H54 (cell line): ENCODE data around the gene GPRC5C.
"Not testable (repeated sequence)": the region's sequence is repeated elsewhere in the genome, so short reads cannot be mapped to it uniquely, and the experiment has no call there.

ENCODE experiments used
- DNase-seq: peaks from one replicate; pipeline ENCODE4 v3.0.0; 2011; ENCODE audit warnings: low spot score, mixed read lengths; ENCODE audit not compliant: insufficient read length
- FAIRE-seq: peaks from 3 replicates; lab custom pipeline; 2011; peaks lifted over from hg19 to GRCh38; lab: Jason Lieb, UNC
- POLR2A ChIP-seq: IDR thresholded peaks from 2 replicates; pipeline ENCODE4 v1.6.1; 2011; ENCODE audit warnings: low read depth, mild to moderate bottlenecking, low read length

GPRC5C gene

DNA sequence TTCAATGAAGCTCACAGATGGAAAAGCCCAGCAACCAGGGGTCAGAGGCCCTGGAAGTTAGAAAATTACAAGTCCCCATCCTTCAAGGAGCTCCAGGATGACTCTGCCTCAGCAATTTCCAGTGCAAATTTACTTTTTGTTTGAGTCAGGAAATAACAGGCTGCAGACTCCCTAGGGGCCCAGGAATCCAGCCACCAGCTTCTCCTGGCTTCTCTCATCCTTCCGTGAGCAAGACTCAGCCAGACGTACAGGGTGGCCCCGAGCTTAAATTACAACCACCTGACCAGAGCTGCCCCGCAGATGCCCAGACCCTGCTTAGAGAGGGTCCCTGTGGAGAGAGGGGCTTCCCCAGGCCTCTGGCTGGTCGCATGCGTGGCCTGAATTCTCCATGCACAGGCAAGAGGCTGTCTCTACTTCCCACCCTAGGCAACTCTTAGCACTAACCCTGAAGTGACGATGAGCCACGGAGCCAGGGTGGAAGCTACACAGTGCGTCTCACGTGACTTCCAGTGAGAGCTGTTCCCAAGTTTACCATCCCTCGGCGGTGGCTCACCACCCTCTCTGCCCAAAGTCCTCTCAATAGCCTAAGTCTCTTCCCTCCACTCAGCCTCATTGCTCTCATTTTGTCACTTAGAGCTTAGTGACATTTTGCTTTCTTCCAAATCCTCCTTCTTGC, 37.5 kb upstream of the GPRC5C start:
- no peak for DNase-seq
- TF ChIP-seq POLR2A, result no peak
- FAIRE-seq, result no peak

DNA sequence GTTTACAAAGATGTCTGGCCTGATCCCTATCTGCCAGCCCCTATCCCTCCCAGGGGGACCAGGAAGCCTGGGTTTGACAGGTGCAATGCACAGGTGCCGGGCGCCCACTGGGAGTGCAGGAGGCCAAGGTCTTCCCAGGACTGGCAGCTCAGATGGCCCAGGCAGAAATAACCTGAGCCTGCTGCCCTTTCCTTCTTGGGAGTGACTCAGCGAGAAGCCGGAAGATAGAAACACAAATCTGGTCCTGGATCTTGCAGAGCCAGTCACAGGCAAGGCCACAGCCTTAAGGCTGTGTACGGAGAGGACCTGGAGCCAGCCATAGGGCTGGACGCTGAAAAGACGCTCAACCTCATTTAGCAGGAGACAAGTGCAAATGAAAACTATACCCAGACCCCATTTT, 36.9 kb upstream of the GPRC5C start:
- FAIRE-seq, result no peak
- no peak for DNase-seq
- no peak for TF ChIP-seq POLR2A

DNA sequence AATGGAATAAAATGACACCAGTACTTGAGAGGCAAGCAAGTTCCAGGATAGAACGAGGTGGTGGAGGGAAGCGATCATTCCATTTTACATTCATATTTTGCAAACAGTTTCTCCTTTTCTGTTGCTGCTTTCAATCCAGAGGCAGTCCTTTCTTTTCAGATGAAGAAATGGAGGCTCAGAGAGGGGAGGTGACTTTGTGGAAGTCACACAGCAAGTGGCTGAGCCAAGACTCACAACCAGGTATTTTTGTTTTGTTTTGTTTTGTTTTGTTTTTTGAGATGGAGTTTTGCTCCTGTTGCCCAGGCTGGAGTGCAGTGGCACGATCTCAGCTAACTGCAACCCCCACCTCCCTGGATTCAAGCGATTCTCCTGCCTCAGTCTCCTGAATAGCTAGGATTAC, 35.3 kb upstream of the GPRC5C start:
- DNase-seq (no peak), FAIRE-seq (no peak)
- no peak for TF ChIP-seq POLR2A

DNA sequence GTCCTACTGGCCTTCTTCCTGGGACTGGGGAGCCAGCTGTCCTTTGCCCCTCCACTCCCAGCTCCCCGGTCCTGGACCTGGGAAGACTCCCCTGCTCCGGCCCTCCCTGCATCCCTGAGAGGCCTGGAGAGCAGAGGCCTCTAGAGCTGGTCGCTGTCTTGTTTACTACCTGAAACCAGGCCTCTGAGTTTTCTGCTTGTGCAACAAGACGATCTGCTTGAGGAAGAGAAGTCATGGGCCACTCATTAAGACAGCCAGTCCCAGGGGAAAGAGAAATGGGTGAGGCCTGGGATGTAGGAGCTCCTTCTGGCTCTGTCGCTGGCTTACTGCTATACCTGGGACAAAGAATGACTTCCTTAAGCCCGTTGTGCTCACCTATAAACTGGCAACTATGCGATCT, 29.8 kb upstream of the GPRC5C start:
- no peak for FAIRE-seq
- DNase-seq, result no peak
- no peak for TF ChIP-seq POLR2A

DNA sequence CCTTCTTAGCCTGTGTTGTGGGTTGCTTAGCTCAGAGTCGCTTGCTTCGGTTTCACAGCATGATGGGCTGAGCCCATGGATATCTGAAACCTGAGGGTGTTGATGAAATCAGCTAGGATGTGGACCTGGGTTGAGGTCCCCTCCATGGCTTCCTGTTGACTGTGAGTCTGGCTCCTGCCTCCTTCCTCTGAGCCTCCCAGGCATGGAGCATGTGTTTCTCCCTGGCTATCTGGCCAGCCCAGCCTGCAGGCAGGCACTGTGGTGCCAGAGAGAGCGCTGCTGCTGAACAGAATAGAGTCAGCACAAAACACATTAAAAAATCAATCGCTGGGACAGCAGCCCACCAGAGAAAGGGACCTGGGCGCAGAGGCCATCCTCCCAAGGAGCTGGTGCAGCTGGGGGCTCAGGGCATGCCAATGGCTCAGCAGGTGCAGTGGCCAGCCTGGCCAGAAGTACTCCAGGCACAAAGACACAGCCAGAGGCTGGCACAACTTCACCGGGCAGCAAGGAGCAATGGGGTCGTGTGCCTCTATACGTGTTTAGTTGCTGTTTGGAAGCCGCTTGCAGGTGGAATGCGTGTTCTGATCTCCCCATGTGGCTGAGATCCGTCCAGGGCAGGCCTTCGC, 28.3 kb upstream of the GPRC5C start:
- no peak for FAIRE-seq
- DNase-seq, result no peak
- TF ChIP-seq POLR2A, result no peak

DNA sequence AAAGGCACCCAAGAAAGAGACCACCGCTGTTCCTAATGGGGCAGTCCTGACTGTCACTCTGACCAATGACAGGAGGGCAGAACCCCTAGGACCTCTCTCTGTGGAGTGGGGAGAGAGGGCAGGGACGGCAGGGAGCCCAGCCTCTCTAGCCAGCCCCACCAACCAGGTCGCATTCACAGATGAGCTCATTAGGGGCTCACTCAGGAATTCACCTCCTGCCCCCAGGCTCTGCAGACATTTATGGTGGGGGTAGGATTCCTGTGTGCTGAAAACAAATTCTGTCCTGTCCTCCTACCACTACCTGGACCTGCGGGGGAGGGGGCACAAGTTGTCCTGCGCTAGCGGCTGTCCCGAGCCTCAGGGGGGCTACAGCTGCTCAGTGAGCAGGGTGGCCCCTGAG, 27.7 kb upstream of the GPRC5C start:
- no peak for FAIRE-seq
- TF ChIP-seq POLR2A, result no peak
- DNase-seq, result no peak

DNA sequence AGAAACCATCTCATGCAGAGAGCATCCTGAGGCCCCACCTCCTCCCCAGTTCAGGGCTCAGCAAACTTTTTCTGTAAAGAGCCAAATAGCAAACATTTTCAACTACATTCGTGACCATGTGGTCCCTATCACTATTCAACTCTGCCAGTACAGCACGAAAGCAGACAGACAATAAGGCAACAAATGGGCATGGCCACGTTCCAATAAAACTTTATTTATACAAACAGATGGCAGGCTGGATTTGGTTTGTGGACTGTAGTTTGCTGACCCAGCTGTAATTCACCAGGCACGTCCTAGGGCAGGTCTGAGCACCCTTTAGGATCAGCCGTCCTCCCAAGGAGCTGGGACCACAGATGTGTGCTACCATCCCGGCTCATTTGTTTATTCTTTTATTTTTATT, 27.1 kb upstream of the GPRC5C start:
- TF ChIP-seq POLR2A, result no peak
- FAIRE-seq (no peak), DNase-seq (no peak)

DNA sequence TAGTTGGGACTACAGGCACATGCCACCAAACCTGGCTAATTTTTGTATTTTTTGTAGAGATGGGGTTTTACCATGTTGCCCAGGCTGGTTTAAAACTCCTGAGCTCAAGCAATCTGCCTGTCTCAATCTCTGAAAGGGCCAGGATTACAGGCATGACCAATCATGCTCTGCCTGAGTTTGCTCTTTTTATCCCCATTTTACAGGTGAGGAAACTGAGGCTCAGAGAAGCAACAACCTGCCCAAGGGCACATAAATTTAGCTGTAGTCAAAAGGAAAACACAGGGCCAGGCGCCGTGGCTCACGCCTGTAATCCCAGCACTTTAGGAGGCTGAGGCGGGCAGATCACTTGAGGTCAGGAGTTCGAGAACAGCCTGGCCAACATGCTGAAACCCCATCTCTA, 26.6 kb upstream of the GPRC5C start:
- not testable (repeated sequence) for FAIRE-seq, DNase-seq

DNA sequence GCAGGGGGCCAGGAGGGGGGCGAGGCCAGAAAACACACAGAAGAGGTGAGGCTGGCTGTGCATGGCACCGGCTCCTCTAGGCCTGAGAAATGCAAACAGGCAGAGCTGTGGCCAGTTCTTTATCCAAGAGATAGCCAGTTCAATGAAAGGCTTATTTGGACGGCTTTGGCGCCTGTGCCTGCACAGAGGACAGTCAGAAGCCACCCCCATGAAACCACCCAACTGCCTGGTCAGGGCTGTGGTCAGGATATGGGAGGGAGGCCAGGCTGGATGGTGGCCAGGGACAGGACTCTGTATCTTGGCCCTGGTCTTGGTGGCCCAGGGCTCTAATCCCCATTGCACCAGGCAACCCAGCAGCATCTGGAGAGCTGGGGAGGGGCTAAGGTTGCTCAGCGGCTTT, 24.5 kb upstream of the GPRC5C start:
- FAIRE-seq, result no peak

DNA sequence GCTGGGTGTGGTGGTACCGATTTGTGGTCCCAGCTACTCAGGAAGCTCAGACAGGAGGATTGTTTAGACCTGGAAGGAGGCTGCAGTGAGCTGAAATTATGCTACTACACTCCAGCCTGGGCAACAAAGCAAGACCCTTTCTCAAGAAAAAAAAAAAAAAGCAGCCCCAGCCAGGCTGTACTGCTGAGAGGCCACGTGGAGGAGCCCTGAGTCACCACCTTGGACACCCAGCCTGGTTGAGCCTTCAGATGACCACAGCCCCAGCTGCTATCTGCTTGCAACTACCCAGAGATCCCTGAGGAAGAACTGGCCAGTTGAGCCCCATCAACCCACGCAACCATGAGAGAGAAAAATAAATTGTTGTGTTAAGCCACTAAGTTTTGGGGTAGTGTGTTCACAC, 23.6 kb upstream of the GPRC5C start:
- DNase-seq (no peak), FAIRE-seq (no peak)
- TF ChIP-seq POLR2A, result no peak

More for the DNA sequence above, 24.5 kb upstream of the GPRC5C start:
- DNase-seq, result no peak
- TF ChIP-seq POLR2A, result no peak

DNA sequence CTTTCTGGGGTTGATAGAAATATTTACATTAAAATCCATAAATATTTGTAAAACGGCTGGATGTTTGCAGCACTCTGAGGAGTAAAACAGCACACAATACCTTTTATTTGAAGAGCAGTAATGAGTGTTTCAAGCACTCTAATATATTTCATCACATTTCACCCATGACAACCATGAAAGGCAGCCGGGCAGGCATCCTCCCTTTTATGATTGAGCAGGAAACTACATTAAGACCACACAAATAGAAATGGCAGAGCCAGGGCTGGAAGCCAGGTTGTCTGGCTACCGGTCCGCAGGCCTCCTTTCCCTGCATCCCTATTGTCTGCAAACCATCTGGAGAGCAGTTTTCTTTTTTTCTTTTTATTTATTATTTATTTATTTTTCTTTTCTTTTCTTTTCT, 23.1 kb upstream of the GPRC5C start:
- DNase-seq (no peak), FAIRE-seq (no peak)
- TF ChIP-seq POLR2A, result no peak

DNA sequence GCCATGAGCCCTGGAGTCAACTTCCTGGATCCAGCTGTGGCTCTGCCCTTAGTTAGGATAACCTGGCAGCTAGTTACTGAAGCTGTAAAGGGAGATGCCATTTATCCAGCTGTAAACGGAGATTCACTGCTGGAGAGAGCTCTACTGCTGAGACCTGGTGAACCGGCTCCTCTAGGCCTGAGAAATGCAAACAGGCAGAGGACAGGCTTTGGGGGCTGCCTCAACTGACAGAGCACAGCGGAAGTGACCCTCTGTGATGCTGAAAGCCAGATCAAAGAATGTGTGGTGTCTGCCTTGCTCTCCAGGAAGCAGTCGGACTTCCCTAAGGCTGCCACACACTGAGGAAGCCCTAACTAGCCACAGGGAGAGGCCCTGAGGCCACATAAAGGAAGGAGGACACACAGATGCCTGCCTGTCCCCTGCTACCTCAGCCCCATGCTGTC, 21.9 kb upstream of the GPRC5C start:
- FAIRE-seq (no peak), DNase-seq (no peak)
- no peak for TF ChIP-seq POLR2A

DNA sequence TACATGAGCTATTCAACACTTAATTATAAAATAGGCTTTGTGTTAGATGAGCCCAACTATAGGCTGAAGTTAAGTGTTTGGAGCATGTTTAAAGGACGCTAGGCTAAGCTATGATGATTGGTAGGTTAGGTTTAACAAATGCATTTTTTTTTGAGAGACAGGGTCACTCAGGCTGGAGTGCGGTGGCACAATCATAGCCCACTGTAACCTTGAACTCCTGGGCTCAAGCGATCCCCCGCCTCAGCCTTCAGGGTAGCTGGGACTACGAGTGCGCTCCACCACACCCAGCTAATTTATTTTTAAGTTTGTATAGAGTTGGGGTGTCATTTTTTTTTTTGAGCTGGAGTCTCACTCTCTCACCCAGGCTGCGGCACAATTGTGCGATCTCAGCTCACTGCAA, 19.3 kb upstream of the GPRC5C start:
- no peak for TF ChIP-seq POLR2A
- no peak for DNase-seq
- FAIRE-seq, result no peak

DNA sequence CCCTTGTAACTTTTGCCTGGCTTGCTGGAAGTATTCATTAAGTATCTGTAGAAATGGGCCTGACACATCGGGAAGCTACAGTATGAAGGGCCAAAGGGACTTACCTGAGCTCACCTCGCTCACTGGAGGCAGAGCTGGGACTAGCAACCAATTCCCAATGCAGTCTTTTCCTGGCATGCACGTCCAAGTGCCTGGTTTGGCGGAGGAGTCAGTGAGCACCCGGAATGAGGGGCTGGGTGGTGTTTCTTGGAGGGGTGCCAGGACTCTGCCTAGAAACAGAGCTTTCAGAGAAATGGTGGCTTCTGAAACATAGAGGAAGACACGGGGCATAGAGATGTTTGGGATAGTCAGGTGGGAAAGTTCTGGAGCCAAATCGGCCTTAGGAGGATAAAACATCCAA, 18.4 kb upstream of the GPRC5C start:
- no peak for FAIRE-seq
- no peak for DNase-seq
- TF ChIP-seq POLR2A, result no peak

DNA sequence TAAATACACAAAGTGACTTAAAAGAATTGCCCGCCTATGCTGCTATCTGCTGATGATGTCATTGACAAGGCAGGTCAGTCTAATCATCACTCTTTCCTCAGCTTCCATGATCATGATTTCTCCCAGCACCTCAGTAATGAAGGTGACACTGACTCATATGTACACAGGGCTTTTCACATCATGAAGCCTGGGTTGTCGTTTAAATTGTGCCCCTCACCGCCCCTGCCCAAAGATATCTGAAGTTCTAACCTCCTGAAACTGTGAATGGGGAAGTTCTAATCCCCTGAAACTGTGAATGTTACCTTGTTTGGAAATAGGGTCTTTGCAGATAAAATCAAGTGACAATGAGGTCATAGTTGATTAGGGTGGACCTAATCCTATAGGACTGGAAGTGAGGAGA, 17.4 kb upstream of the GPRC5C start:
- DNase-seq (no peak), FAIRE-seq (no peak)
- no peak for TF ChIP-seq POLR2A
